Stimulated activated CD4-positive, alpha-beta T cell treated with anti-CD3 and anti-CD28 coated beads, Interleukin-15, amount 100 ng/mL, for 24 hours (primary cell): Measurements from ENCODE around the gene PRR14L.
A peak's percentile ranks its signal among the peaks of the same experiment; 100 is the strongest.
"Not testable (repeated sequence)": the region's sequence is repeated elsewhere in the genome, so short reads cannot be mapped to it uniquely, and the experiment has no call there.

Experiments used
- DNase-seq: peaks from one replicate; pipeline ENCODE4 v3.0.0-alpha.2; 2020

The PRR14L gene

GRCh38 chr22:31681349-31682345, 68.3 kb downstream of the PRR14L start:
- no peak for DNase-seq

GRCh38 chr22:31680861-31681341, 69.0 kb downstream of the PRR14L start:
- DNase-seq, result no peak

- no peak for DNase-seq
Measured at GRCh38 chr22:31678748-31679147, 71.2 kb downstream of the PRR14L start.

GRCh38 chr22:31676700-31677099, 73.2 kb downstream of the PRR14L start:
- peak; percentile 97 for DNase-seq

GRCh38 chr22:31674219-31674618, 75.7 kb downstream of the PRR14L start:
- not testable (repeated sequence) for DNase-seq

GRCh38 chr22:31668849-31669248, 81.1 kb downstream of the PRR14L start:
- not testable (repeated sequence) for DNase-seq

GRCh38 chr22:31662668-31663037, 87.3 kb downstream of the PRR14L start:
- DNase-seq, result no peak

GRCh38 chr22:31661851-31662667, 87.9 kb downstream of the PRR14L start, which contains the start of gene PISD:
Gene PISD (minus strand): TSS chr22:31662215. CDS start chr22:31662208, 7 bp downstream.
- DNase-seq, result peak; percentile 97

- DNase-seq, result peak; percentile 71
Measured at GRCh38 chr22:31660860-31661341, 89.0 kb downstream of the PRR14L start.

- no peak for DNase-seq
Measured at GRCh38 chr22:31659246-31659645, 90.7 kb downstream of the PRR14L start.

- no peak for DNase-seq
Measured at GRCh38 chr22:31654408-31654807, 95.5 kb downstream of the PRR14L start.

- no peak for DNase-seq
Measured at GRCh38 chr22:31653944-31654343, 96.0 kb downstream of the PRR14L start.

- DNase-seq, result no peak
Measured at GRCh38 chr22:31652911-31653684, 96.8 kb downstream of the PRR14L start.

GRCh38 chr22:31652088-31652487, 97.8 kb downstream of the PRR14L start:
- DNase-seq, result no peak

GRCh38 chr22:31651664-31652063, 98.3 kb downstream of the PRR14L start:
- DNase-seq, result no peak

GRCh38 chr22:31650391-31650790, 99.5 kb downstream of the PRR14L start:
- DNase-seq, result no peak

- DNase-seq, result no peak
Measured at GRCh38 chr22:31647523-31648320, 102.2 kb downstream of the PRR14L start.

GRCh38 chr22:31647066-31647465, 102.9 kb downstream of the PRR14L start:
- no peak for DNase-seq

- DNase-seq, result peak; percentile 63
Measured at GRCh38 chr22:31646186-31647019, 103.5 kb downstream of the PRR14L start.

- DNase-seq, result no peak
Measured at GRCh38 chr22:31639436-31640039, 110.4 kb downstream of the PRR14L start.
